ENCODE measurements around the gene TRIM36. TPM values are rescaled to one million over a fixed set of nuclear protein-coding genes. Genes with fewer than 3 reads are reported as not detected.

TRIM36 gene
- total RNA-seq, 6 donors from 2014 or later = under 0.01 to 7.3 (median 2.9) TPM

GRCh38 chr5:115189866-115190265 lies 20.2 kb upstream of the TRIM36 start:
- no peaks in the 10 kb centered on the region for H3K36me3 ChIP-seq
- no peaks in the 10 kb centered on the region for H3K27me3 ChIP-seq
- TF ChIP-seq POLR2A (IDR thresholded peaks at IDR 0.05) (no peak), POLR2AphosphoS5 (IDR thresholded peaks at IDR 0.05) (no peak), CTCF (IDR thresholded peaks at IDR 0.05) (no peak), EP300 (IDR thresholded peaks at IDR 0.05) (no peak)
- 38 to 56% methylated on average over 2 of the region's 2 CpGs for WGBS, 2 donors
- DNase-seq (no peak), ATAC-seq (ENCODE audit: low FRiP score in 2 of 2) (no peak)
- H3K9me3 ChIP-seq = no peaks in the 10 kb centered on the region
- H3K27ac ChIP-seq = no peak overlapping the region
- no peak overlapping the region for H3K4me3 ChIP-seq
- no peaks in the 10 kb centered on the region for H3K4me1 ChIP-seq

DNA sequence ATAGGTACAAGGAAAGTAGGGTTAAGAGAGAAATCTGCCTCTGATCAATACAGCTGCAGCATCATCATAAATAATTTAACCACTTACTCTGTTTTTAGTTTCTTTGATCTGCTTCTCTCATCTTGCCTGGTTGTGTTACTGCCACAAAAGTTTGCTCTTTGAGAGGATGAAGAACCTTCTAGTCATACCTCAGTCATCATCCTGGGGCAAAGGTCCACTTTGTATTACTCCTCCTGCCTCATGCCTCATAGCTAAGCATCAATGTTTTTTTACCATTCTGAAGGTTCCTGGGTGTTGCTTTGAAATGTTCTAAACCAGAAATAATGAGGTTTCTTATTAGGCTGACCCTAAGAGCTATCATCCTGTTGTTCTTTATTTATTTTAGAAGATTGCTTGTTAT lies 17.1 kb upstream of the TRIM36 start:
- H3K4me3 ChIP-seq = no peak overlapping the region
- H3K4me1 ChIP-seq = no peaks in the 10 kb centered on the region
- no peaks in the 10 kb centered on the region for H3K36me3 ChIP-seq
- TF ChIP-seq EP300 (IDR thresholded peaks at IDR 0.05) (no peak), POLR2AphosphoS5 (IDR thresholded peaks at IDR 0.05) (no peak), POLR2A (IDR thresholded peaks at IDR 0.05) (no peak), CTCF (IDR thresholded peaks at IDR 0.05) (no peak)
- DNase-seq (no peak), ATAC-seq (ENCODE audit: low FRiP score in 2 of 2) (no peak)
- H3K27me3 ChIP-seq = peaks cover 0 to 6% (median 0%) of the 10 kb centered on the region in 4 donors
- H3K9me3 ChIP-seq = no peaks in the 10 kb centered on the region
- H3K27ac ChIP-seq = no peak overlapping the region

DNA sequence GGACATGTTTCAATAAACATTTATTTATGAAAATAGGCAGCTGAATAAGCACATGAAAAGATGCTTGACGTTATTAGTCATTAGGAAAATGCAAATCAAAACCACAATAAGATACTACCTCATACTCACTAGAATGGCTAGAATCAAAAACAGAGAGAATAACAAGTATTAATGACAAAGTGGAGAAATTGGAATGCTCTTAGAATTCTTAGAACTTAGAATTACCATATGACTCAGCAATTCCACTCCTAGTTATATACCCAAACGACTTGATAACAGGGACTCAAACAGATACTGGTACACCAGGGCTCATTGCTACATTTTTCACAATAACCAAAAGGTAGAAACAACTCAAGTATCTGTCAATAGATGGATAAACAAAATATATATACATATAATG lies 15.1 kb upstream of the TRIM36 start:
- 64 to 69% methylated on average over 2 of the region's 2 CpGs for WGBS, 2 donors
- Histone ChIP-seq H3K27ac (no peak overlapping the region), H3K27me3 (peaks cover 2 to 24% (median 9%) of the 10 kb centered on the region in 4 donors), H3K4me1 (peaks cover 7 to 9% (median 8%) of the 10 kb centered on the region in 4 donors), H3K9me3 (no peaks in the 10 kb centered on the region), H3K36me3 (no peaks in the 10 kb centered on the region), H3K4me3 (no peak overlapping the region)
- ATAC-seq (ENCODE audit: low FRiP score in 2 of 2) (no peak), DNase-seq (no peak)
- no peak for TF ChIP-seq CTCF (IDR thresholded peaks at IDR 0.05)
- no peak for TF ChIP-seq EP300 (IDR thresholded peaks at IDR 0.05)
- no peak for TF ChIP-seq POLR2A (IDR thresholded peaks at IDR 0.05)
- no peak for TF ChIP-seq POLR2AphosphoS5 (IDR thresholded peaks at IDR 0.05)

GRCh38 chr5:115181757-115182156 lies 12.0 kb upstream of the TRIM36 start:
- Histone ChIP-seq H3K27me3 (peaks cover 2 to 41% (median 15%) of the 10 kb centered on the region in 4 donors), H3K36me3 (no peaks in the 10 kb centered on the region), H3K4me3 (no peak overlapping the region), H3K27ac (no peak overlapping the region), H3K9me3 (no peaks in the 10 kb centered on the region), H3K4me1 (peaks cover 12 to 19% (median 17%) of the 10 kb centered on the region in 4 donors)
- DNase-seq (no peak), ATAC-seq (ENCODE audit: low FRiP score in 2 of 2) (no peak)
- TF ChIP-seq POLR2AphosphoS5 (IDR thresholded peaks at IDR 0.05) (no peak), EP300 (IDR thresholded peaks at IDR 0.05) (no peak), POLR2A (IDR thresholded peaks at IDR 0.05) (no peak), CTCF (IDR thresholded peaks at IDR 0.05) (no peak)

DNA sequence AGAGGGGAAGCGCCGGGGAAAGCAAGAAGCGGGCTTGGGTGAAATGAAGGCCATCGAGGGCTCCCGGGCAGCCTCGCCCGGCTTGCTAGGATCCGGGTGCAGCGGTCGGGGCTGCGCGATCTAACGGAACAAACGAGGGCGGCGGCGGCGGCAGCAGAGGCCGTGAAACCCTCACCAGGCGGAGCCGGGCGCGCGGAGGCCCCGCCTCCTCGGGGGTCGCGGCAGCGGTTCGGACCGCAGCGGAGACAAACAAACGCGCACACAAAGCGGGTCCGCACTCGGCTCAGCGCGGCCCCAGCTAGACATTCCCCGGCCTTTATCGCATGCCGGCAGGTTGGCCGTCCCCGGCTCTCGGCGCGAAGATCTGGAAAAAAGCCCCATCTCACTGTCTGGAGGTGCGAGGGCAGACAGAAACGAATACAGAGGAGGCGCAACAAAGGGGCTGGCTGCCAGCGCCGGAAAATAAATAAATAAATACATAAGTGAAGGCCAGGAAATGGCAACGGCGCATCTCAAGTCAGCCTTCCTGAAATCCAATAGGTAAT lies 10.5 kb upstream of the TRIM36 start:
- H3K27ac ChIP-seq = no peak overlapping the region
- H3K27me3 ChIP-seq = peaks cover 2 to 41% (median 15%) of the 10 kb centered on the region in 4 donors
- H3K9me3 ChIP-seq = no peaks in the 10 kb centered on the region
- peaks cover 12 to 19% (median 17%) of the 10 kb centered on the region in 4 donors for H3K4me1 ChIP-seq
- H3K36me3 ChIP-seq = no peaks in the 10 kb centered on the region
- ATAC-seq (ENCODE audit: low FRiP score in 2 of 2) = peak in 1 of 2 donors; percentile 82
- peak overlapping the region; percentile 27 to 56 (median 44) for H3K4me3 ChIP-seq
- WGBS, 2 donors = 3 to 7% methylated on average over 18 to 54 of the region's 54 CpGs
- TF ChIP-seq CTCF (IDR thresholded peaks at IDR 0.05) (no peak), POLR2A (IDR thresholded peaks at IDR 0.05) (no peak), EP300 (IDR thresholded peaks at IDR 0.05) (no peak), POLR2AphosphoS5 (IDR thresholded peaks at IDR 0.05) (no peak)
- peak in 1 of 2 donors; percentile 90 for DNase-seq
